Endometrium (tissue), 2 donors: ENCODE measurements around the gene MYH11.
"Not testable (repeated sequence)": the region's sequence is repeated elsewhere in the genome, so short reads cannot be mapped to it uniquely, and the experiment has no call there.

Source experiments
- FAIRE-seq: peaks from 2 replicates; lab custom pipeline; 2012; peaks lifted over from hg19 to GRCh38; lab: Jason Lieb, UNC
- donor health status: control.
- donor health status: control.

The MYH11 gene

GRCh38 chr16:15708997-15709396 lies 147.8 kb downstream of the MYH11 start:
- no peak for FAIRE-seq

- FAIRE-seq = no peak
Measured at GRCh38 chr16:15708096-15708495, 148.7 kb downstream of the MYH11 start.

GRCh38 chr16:15707332-15707731 lies 149.5 kb downstream of the MYH11 start:
- no peak for FAIRE-seq

- FAIRE-seq = no peak
Measured at GRCh38 chr16:15705064-15705565, 151.7 kb downstream of the MYH11 start.

- no peak for FAIRE-seq
Measured at GRCh38 chr16:15704545-15704987, 152.3 kb downstream of the MYH11 start.

GRCh38 chr16:15703029-15703736 lies 153.6 kb downstream of the MYH11 start:
- no peak for FAIRE-seq

- FAIRE-seq = no peak
Measured at GRCh38 chr16:15701975-15702970, 154.6 kb downstream of the MYH11 start.

- no peak for FAIRE-seq
Measured at GRCh38 chr16:15701367-15701766, 155.5 kb downstream of the MYH11 start.

GRCh38 chr16:15699819-15700218 lies 157.0 kb downstream of the MYH11 start:
- FAIRE-seq = no peak

GRCh38 chr16:15694499-15694898 lies 162.3 kb downstream of the MYH11 start:
- FAIRE-seq = no peak

- FAIRE-seq = not testable (repeated sequence)
Measured at GRCh38 chr16:15692508-15692907, 164.3 kb downstream of the MYH11 start.

- no peak for FAIRE-seq
Measured at GRCh38 chr16:15691046-15691445, 165.8 kb downstream of the MYH11 start.

GRCh38 chr16:15690296-15690695 lies 166.5 kb downstream of the MYH11 start:
- no peak for FAIRE-seq

GRCh38 chr16:15689290-15689689 lies 167.5 kb downstream of the MYH11 start:
- FAIRE-seq = no peak

GRCh38 chr16:15686287-15686686 lies 170.5 kb downstream of the MYH11 start:
- FAIRE-seq = no peak

- FAIRE-seq = no peak
Measured at GRCh38 chr16:15682105-15682570, 174.7 kb downstream of the MYH11 start.

GRCh38 chr16:15677447-15677846 lies 179.4 kb downstream of the MYH11 start:
- FAIRE-seq = no peak

GRCh38 chr16:15676506-15676905 lies 180.3 kb downstream of the MYH11 start:
- FAIRE-seq = no peak

- FAIRE-seq = no peak
Measured at GRCh38 chr16:15674571-15674970, 182.3 kb downstream of the MYH11 start.

GRCh38 chr16:15672514-15673167 lies 184.2 kb downstream of the MYH11 start:
- FAIRE-seq = peak; percentile 80

- not testable (repeated sequence) for FAIRE-seq
Measured at GRCh38 chr16:15672127-15672513, 184.7 kb downstream of the MYH11 start.

- FAIRE-seq = no peak
Measured at GRCh38 chr16:15671530-15672117, 185.2 kb downstream of the MYH11 start.
